AG04450 (cell line): ENCODE data around the gene CNOT2. TPM values are rescaled to one million over a fixed set of nuclear protein-coding genes. Genes with fewer than 3 reads are reported as not detected.

Experiments used
- CTCF ChIA-PET: fragments of 300-600, 350-600 bp; formaldehyde crosslinking; extraction: SDS; loops from one replicate; lab custom pipeline; 2022; ENCODE audit warnings: antibody characterized with exemption, inconsistent platforms; lab: Charles Lee
- POLR2A ChIA-PET: fragments of 350-600 bp; formaldehyde crosslinking; extraction: SDS; loops from one replicate; lab custom pipeline; 2021; ENCODE audit warnings: antibody characterized with exemption, inconsistent platforms; lab: Yijun Ruan, JAX
- DNase-seq: peaks from one replicate; pipeline ENCODE4 v3.0.0-alpha.2; 2011; ENCODE audit warnings: low read depth, low spot score
- H3K27ac ChIP-seq: one replicate; pipeline ENCODE4 v1.5.1; 2012; ENCODE audit warnings: low read depth, low read length, control low read depth
- H3K27me3 ChIP-seq: one replicate; pipeline ENCODE4 v1.6.0; 2012; ENCODE audit warnings: low read length; ENCODE audit not compliant: control insufficient read depth, insufficient read depth
- H3K4me3 ChIP-seq: 2 replicates; pipeline ENCODE4 v1.5.1; 2011; ENCODE audit warnings: mild to moderate bottlenecking, low read depth, low read length, control low read depth
- H3K9me3 ChIP-seq: 2 replicates; pipeline ENCODE4 v1.5.1; 2012; ENCODE audit warnings: low read length; ENCODE audit not compliant: control insufficient read depth, insufficient read depth
- polyA plus RNA-seq: library from polyadenylated mRNA; depleted of rRNA; stranded (reverse); fragments of >200 nt; gene quantifications from 2 replicates; pipeline ENCODE4 v1.2.3, GENCODE V29; 2011
- TF ChIP-seq, protein P1 (sequence below): IDR thresholded peaks from 2 replicates; pipeline ENCODE4 v1.5.1; 2011; ENCODE audit warnings: low read depth, low read length, control low read depth, inconsistent platforms

CNOT2 gene
- polyA plus RNA-seq, 1 experiment: 74.3 TPM

DNA sequence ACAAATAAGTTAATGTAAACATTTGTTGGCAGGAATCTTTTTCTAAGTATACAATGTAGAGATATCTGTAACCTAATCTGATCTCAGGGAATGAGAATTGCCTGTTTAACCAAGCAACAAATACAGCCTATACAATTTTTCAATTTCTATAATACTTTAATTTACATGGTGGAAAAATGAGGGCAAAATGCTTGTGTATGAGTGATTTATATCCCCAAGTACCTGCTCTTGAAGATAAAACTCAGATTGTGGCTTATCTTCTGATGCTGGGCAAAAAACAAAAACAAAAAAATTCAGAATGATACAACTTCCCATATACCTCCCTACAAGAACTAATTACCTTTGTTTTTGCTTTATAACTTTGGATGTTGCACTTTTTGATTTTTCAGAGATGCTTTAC lies 2.2 kb downstream of the CNOT2 start:
- no peaks in the 10 kb centered on the region for H3K9me3 ChIP-seq
- H3K27me3 ChIP-seq: no peaks in the 10 kb centered on the region
- H3K27ac ChIP-seq: no peak overlapping the region
- TF ChIP-seq, protein P1, sequence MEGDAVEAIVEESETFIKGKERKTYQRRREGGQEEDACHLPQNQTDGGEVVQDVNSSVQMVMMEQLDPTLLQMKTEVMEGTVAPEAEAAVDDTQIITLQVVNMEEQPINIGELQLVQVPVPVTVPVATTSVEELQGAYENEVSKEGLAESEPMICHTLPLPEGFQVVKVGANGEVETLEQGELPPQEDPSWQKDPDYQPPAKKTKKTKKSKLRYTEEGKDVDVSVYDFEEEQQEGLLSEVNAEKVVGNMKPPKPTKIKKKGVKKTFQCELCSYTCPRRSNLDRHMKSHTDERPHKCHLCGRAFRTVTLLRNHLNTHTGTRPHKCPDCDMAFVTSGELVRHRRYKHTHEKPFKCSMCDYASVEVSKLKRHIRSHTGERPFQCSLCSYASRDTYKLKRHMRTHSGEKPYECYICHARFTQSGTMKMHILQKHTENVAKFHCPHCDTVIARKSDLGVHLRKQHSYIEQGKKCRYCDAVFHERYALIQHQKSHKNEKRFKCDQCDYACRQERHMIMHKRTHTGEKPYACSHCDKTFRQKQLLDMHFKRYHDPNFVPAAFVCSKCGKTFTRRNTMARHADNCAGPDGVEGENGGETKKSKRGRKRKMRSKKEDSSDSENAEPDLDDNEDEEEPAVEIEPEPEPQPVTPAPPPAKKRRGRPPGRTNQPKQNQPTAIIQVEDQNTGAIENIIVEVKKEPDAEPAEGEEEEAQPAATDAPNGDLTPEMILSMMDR: no peak
- ChIA-PET POLR2A (no interaction called here), CTCF (interaction anchor here (0.8 kb wide), 2 partner anchors 13 to 366 kb away, joined by 3 read pairs; no protein-coding TSS in a partner anchor)
- no peak for DNase-seq
- H3K4me3 ChIP-seq: no peak overlapping the region

DNA sequence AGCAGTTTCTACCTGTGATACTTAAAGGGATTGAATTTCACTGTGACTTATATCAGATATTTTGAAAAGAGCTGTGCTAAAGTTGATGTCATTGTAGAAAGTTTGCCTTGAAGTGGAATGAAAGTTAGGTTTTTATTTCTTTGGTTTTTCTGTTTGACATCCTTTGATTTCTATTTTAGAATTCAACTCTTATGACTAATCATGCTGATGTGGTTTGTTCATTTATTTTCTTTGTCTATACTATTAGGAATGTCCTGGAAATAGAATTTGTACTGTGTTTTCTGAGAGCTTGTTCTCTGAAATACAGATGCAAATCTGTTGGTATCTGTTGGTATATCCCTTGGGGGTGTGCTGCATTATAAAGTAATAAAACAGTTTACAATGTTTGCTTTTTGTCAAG lies 3.3 kb downstream of the CNOT2 start:
- DNase-seq: no peak
- no peaks in the 10 kb centered on the region for H3K9me3 ChIP-seq
- POLR2A ChIA-PET: no interaction called here
- CTCF ChIA-PET: interaction anchor here (1.3 kb wide), 1 partner anchor 346 kb away, joined by 3 read pairs; no protein-coding TSS in a partner anchor
- no peak overlapping the region for H3K27ac ChIP-seq
- H3K4me3 ChIP-seq: no peak overlapping the region
- TF ChIP-seq, protein P1: no peak
- H3K27me3 ChIP-seq: no peaks in the 10 kb centered on the region

DNA sequence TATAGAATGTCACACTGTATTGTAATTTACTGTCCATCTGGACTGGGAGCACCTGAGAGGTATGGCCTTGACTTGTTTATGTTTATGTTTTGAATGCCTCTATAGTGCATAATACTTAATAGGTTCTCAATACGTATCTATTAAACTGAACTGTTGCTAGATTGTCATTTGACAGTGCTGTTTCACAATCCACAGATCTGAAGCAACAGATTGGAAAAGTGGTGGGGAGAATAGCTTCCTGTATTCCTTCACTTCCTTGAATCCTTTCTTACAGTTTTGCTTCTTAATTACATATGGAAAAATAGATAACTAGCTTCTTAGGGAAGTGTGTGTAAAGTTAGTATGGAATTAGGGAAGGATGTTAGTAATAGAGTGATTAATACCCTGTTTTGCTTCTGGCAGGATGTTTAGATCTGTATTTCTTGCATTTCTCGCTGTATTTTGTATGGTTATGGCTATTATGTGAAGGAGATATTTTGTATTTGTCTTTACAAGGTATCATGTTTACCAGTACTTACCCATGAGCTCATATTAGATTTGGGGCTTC lies 4.5 kb downstream of the CNOT2 start:
- DNase-seq: no peak
- POLR2A ChIA-PET: no interaction called here
- TF ChIP-seq, protein P1: no peak
- Histone ChIP-seq H3K4me3 (no peak overlapping the region), H3K27ac (no peak overlapping the region), H3K27me3 (no peaks in the 10 kb centered on the region), H3K9me3 (no peaks in the 10 kb centered on the region)
- CTCF ChIA-PET: interaction anchor here (0.8 to 1.3 kb wide), 2 partner anchors 23 to 347 kb away, joined by 3 read pairs; no protein-coding TSS in a partner anchor

DNA sequence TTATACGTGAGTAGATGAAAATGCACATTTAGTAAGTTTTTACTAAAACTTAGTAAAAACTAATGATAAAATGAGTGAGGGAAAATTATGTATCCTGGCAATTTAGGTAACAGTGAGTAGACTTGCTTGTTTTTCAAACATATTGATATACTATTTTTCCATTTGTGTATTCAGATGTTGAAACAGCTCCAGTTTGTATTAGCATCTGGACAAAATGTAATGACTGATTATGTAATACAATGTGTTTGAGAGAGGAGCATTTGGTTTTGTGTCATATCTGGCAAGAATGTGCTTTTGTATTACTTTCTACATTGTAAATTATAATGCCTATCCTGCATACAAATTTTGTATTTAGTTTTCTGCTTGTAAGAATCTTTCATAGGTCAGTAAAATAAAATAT lies 5.6 kb downstream of the CNOT2 start:
- H3K9me3 ChIP-seq: no peaks in the 10 kb centered on the region
- H3K27ac ChIP-seq: no peak overlapping the region
- H3K4me3 ChIP-seq: no peak overlapping the region
- POLR2A ChIA-PET: no interaction called here
- no peaks in the 10 kb centered on the region for H3K27me3 ChIP-seq
- CTCF ChIA-PET: interaction anchor here (1.9 kb wide), 1 partner anchor 369 kb away, joined by 4 read pairs; no protein-coding TSS in a partner anchor
- no peak for DNase-seq
- TF ChIP-seq, protein P1: no peak

DNA sequence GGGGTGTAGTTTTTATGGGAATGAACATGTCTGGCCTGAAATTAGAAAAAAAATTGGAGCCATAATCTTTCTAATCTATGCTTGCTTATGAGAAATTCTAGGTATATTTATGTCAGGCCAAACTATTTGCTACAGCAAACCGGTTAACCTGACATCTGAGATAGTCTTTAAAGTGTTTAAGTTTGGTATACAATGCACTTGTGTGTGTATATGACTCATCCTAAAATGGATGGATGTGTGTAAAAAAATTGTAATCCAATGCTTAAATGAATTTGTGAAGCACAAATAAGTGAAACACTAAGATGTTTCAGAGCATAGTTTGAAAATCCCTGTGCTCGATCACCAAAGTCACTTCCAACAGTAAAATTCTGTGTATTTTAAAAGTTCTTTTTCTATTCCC lies 6.7 kb downstream of the CNOT2 start:
- ChIA-PET POLR2A (no interaction called here), CTCF (interaction anchor here (1.9 kb wide), 1 partner anchor 370 kb away, joined by 4 read pairs; no protein-coding TSS in a partner anchor)
- H3K27ac ChIP-seq: no peak overlapping the region
- H3K9me3 ChIP-seq: no peaks in the 10 kb centered on the region
- TF ChIP-seq, protein P1: no peak
- H3K4me3 ChIP-seq: no peak overlapping the region
- no peaks in the 10 kb centered on the region for H3K27me3 ChIP-seq
- DNase-seq: no peak
